A172 (cell line): Measurements from ENCODE around the gene PRDM2. TPM values are rescaled to one million over a fixed set of nuclear protein-coding genes. Genes with fewer than 3 reads are reported as not detected.

ENCODE experiments used
- DNase-seq: peaks from one replicate; pipeline ENCODE4 v3.0.0-alpha.2; 2015; ENCODE audit warnings: low spot score
- total RNA-seq: library from RNA; depleted of rRNA; stranded (reverse); fragments of >200 nt; shearing (Covaris generic); gene quantifications from 2 replicates; pipeline ENCODE4 v1.2.3, GENCODE V29; 2014

Gene PRDM2
- total RNA-seq, 1 experiment from 2014 or later, result 3.6 TPM

- no peak for DNase-seq
These were observed 2.2 kb upstream of the PRDM2 start for GRCh38 chr1:13697738-13698137.

GRCh38 chr1:13699510-13699909 lies 478 bp upstream of the PRDM2 start:
- DNase-seq, result no peak

- DNase-seq, result no peak
These were observed 708 bp downstream of the PRDM2 start for GRCh38 chr1:13700521-13701270.

GRCh38 chr1:13701271-13701640 lies 1.3 kb downstream of the PRDM2 start:
- no peak for DNase-seq

GRCh38 chr1:13702425-13703127 lies 2.6 kb downstream of the PRDM2 start:
- no peak for DNase-seq

GRCh38 chr1:13703128-13703513 lies 3.1 kb downstream of the PRDM2 start:
- DNase-seq, result no peak

- no peak for DNase-seq
These were observed 3.8 kb downstream of the PRDM2 start for GRCh38 chr1:13703558-13704490.

- DNase-seq, result no peak
These were observed 6.1 kb downstream of the PRDM2 start for GRCh38 chr1:13706046-13706445.

- DNase-seq, result no peak
These were observed 7.2 kb downstream of the PRDM2 start for GRCh38 chr1:13707164-13707563.

GRCh38 chr1:13708380-13708982 lies 8.5 kb downstream of the PRDM2 start:
- no peak for DNase-seq

- no peak for DNase-seq
These were observed 10.1 kb downstream of the PRDM2 start for GRCh38 chr1:13710086-13710485.

- no peak for DNase-seq
These were observed 14.9 kb downstream of the PRDM2 start for GRCh38 chr1:13714851-13715250.

GRCh38 chr1:13715616-13716287 lies 15.8 kb downstream of the PRDM2 start:
- DNase-seq, result peak; percentile 1

- DNase-seq, result no peak
These were observed 22.9 kb downstream of the PRDM2 start for GRCh38 chr1:13722808-13723360.

GRCh38 chr1:13723810-13724209 lies 23.8 kb downstream of the PRDM2 start:
- DNase-seq, result no peak

- DNase-seq, result no peak
These were observed 25.8 kb downstream of the PRDM2 start for GRCh38 chr1:13725714-13726175.

- DNase-seq, result no peak
These were observed 28.2 kb downstream of the PRDM2 start for GRCh38 chr1:13728091-13728715.

- DNase-seq, result no peak
These were observed 30.3 kb downstream of the PRDM2 start for GRCh38 chr1:13730291-13730690.

GRCh38 chr1:13730751-13731482 lies 30.9 kb downstream of the PRDM2 start:
- DNase-seq, result no peak

- DNase-seq, result no peak
These were observed 31.9 kb downstream of the PRDM2 start for GRCh38 chr1:13731897-13732296.
